HG03460 (cell line): Measurements from ENCODE around the gene RASGRP1.

Experiments used
- ATAC-seq: cut with Tn5 transposase; IDR thresholded peaks from one replicate; pipeline ENCODE4 v1.9.1; 2021; ENCODE audit not compliant: unreplicated experiment

RASGRP1 gene

GRCh38 chr15:38508647-38509046 is 56.0 kb downstream of the RASGRP1 start:
- ATAC-seq = no peak

- ATAC-seq = no peak
These were observed 57.0 kb downstream of the RASGRP1 start for GRCh38 chr15:38507570-38507969.

DNA sequence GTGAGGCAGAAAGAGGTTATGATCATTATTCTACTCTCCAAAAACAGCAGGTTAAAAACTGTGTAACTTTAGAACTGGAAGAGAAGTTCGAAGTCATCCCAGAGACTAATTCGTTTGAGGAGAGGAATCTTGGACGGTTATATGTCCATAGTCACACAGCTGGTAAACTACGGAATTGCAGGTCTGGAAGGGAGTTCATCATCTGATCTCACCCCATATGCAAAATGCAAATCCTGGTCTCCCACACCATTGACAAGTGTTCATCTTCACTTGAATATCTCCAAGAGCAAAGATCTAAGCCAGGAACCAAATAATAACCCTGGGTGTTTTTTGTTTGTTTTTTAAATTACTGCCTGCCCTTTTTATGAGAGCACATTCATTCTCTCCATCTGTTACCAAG is 57.6 kb downstream of the RASGRP1 start:
- no peak for ATAC-seq

- ATAC-seq = no peak
These were observed 59.7 kb downstream of the RASGRP1 start for GRCh38 chr15:38504680-38505467.

DNA sequence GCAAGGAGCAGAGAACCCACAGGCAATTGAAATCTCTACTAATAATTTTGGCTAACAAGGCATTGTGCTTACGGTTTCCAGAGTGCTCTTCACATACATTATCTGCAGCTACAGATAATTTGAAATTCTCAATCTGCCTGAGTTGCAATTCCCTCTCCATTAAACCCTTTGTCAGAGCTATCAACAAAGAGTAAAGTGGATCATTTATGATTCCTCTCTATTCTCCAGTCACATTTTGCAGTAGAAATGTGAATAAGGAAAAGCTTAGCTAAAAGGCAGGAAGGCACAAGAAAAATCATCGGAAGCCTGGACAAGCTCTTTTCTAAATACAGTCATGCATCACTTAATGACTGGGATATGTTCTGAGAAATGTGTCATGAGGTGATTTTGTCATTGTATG is 61.1 kb downstream of the RASGRP1 start:
- ATAC-seq = no peak

GRCh38 chr15:38499651-38500050 is 65.0 kb downstream of the RASGRP1 start:
- no peak for ATAC-seq

- ATAC-seq = no peak
These were observed 68.5 kb downstream of the RASGRP1 start for GRCh38 chr15:38496151-38496550.

- ATAC-seq = no peak
These were observed 74.2 kb downstream of the RASGRP1 start for GRCh38 chr15:38490242-38490922.

DNA sequence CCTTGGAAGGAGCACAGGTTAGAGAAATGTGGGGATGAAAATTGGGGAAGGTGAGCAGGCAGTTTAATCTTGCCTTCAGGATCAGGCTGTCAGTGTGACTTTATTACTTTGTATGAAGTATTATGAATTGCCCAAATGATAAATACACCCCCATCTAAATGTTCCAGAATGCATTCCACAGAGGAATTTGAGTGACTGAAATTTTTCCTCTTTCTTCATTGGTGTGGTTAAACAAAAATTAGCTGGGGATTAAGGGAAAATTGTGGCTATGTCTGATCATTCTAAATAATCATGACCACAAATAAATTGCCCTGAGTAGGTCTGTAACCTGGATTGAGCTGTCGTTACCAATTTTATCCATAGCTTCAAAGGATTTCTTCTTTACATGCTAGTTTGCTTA is 77.2 kb downstream of the RASGRP1 start:
- no peak for ATAC-seq

GRCh38 chr15:38486936-38487335 is 77.7 kb downstream of the RASGRP1 start:
- no peak for ATAC-seq

DNA sequence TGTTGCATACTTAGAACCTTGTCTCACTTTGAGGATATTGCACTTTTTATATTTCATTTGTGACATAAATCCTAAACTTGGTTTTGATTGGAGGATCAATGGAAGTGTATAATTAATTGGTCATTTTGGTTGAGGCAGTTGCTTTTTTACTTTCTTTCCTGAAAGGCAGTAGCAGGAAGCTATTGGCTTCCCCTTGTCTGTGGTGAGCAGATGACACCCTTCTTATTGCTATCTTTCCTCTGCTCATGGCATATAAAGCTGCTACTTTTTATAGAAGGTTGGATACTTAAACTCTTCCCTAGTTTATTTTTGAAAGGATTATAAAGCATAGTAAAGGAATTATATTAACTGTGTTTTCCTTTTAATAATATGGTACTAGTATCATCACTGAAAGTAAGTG is 82.0 kb downstream of the RASGRP1 start:
- no peak for ATAC-seq

DNA sequence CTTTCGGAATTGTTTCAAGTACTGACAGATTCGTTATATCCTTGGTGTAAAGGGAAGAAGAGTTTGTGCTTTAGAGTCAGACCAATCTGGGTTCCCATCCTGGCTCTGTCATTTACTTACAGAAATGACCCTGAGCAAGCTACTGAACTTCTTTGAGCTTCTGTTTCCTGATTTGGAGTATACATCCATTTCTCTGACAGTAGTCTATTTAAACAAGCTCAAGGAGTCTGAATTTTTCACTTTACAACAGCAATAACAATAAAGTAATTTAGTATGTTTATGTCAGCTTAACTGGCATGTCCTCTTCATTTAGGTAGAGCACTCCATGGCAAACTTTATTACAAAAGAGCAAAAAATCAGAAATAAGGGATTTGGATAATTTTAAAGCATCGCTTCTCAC is 82.9 kb downstream of the RASGRP1 start:
- ATAC-seq = no peak

DNA sequence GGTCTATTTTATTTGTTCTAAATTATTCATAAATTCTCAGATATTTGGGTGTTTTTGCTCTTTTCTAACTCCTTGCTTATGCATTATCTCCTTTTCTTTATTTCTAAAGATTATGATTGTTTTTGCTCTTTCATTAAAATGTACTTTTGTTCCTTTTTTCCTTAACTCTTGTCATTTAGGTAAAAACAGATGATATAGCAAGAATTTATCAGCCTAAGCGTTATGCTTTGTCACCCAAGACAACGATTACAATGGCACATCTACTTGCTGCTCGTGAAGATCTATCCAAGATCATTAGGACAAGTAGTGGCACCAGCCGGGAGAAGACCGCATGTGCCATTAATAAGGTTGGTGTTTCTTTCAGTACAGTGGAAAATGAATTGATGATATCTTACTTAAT is 83.5 kb downstream of the RASGRP1 start:
- ATAC-seq = no peak

DNA sequence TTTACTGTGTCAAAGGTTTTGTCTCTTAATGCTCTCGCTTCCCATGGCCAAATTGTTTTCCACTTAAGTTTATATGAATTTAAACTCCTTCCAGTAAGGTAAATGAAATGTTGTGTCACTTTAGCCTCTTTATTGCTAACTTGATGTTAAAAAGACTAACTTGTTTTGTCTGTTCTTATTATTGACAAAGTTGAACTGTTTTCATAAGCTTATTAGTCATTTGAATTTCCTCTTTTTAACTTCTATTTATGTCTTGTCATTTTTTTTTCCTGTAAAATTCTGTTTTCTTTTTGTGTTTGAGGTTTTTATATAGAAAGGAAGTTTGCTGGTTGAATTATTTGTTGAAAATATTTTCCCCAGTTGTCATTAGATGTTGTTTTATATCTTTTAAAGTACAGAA is 84.9 kb downstream of the RASGRP1 start:
- no peak for ATAC-seq

- no peak for ATAC-seq
These were observed 85.3 kb downstream of the RASGRP1 start for GRCh38 chr15:38479266-38479665.

GRCh38 chr15:38477637-38478036 is 87.0 kb downstream of the RASGRP1 start:
- no peak for ATAC-seq

DNA sequence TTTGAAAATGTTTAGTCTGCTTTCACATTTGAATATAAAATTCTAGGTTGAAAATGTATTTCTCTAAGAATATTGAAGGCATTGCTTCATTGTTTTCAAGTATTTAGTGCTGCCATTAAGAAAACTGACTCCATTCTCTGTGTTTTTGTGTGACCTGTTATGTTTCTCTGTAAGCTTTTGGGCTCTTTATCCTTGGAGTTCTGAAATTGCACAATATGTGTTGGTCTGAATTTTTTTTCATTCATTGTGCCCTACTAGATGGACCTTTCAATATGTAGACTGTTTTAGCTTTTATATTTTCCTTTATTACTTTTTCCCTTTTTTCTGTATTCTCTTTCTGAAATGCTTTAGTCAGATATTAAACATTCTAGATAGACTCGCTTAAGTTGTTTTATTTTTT is 88.5 kb downstream of the RASGRP1 start:
- no peak for ATAC-seq

GRCh38 chr15:38475361-38475760 is 89.3 kb downstream of the RASGRP1 start:
- no peak for ATAC-seq

GRCh38 chr15:38474155-38474757 is 90.4 kb downstream of the RASGRP1 start:
- peak; percentile 96 for ATAC-seq

- no peak for ATAC-seq
These were observed 92.6 kb downstream of the RASGRP1 start for GRCh38 chr15:38471974-38472373.

- ATAC-seq = no peak
These were observed 93.8 kb downstream of the RASGRP1 start for GRCh38 chr15:38470816-38471215.

DNA sequence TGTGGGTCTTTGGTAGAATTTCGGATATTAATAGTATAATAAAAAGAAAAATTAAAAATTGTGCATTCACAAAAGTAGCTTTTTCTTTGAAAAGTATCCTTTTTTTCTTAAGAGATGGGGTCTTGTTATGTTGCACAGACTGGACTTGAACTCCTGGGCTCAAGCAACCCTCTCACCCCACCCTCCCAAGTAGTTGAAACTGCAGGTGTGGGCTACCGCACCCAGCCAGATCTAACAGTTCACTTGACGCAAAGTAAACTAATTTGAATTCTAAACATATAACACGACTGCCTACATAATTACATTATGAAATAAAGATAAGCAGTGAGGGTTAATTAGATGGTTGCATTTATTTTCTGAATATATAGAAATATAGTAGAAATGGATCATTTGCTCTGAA is 99.9 kb downstream of the RASGRP1 start:
- ATAC-seq = no peak
